H9 (cell line): ENCODE results near the gene SCNN1B. TPM values are rescaled to one million over a fixed set of nuclear protein-coding genes. Genes with fewer than 3 reads are reported as not detected.

Source experiments
- DNase-seq: peaks from one replicate; pipeline ENCODE4 v3.0.0-alpha.2; 2017
- H2AFZ ChIP-seq: one replicate; pipeline ENCODE4 v1.6.1; 2013; ENCODE audit warnings: mild to moderate bottlenecking, low read length, control low read depth, moderate library complexity
- H2AK5ac ChIP-seq: 2 replicates; pipeline ENCODE4 v1.6.1; 2013; ENCODE audit warnings: low read length, control low read depth, mixed read lengths; ENCODE audit not compliant: insufficient read length
- H2BK120ac ChIP-seq: one replicate; pipeline ENCODE4 v1.6.1; 2013; ENCODE audit warnings: low read depth, mild to moderate bottlenecking, low read length, control low read depth, inconsistent platforms; ENCODE audit not compliant: poor library complexity, severe bottlenecking
- H2BK12ac ChIP-seq: 2 replicates; pipeline ENCODE4 v1.6.1; 2013; ENCODE audit warnings: low read length, control low read depth, mixed read lengths, low read depth; ENCODE audit not compliant: insufficient read length
- H2BK15ac ChIP-seq: 2 replicates; pipeline ENCODE4 v1.6.1; 2013; ENCODE audit warnings: low read depth, low read length, control low read depth
- H2BK20ac ChIP-seq: one replicate; pipeline ENCODE4 v1.6.1; 2013; ENCODE audit warnings: low read depth, mild to moderate bottlenecking, low read length, control low read depth, inconsistent platforms; ENCODE audit not compliant: poor library complexity, severe bottlenecking
- H2BK5ac ChIP-seq: 2 replicates; pipeline ENCODE4 v1.6.1; 2013; ENCODE audit warnings: low read length, control low read depth, mixed read lengths; ENCODE audit not compliant: insufficient read length
- H3K14ac ChIP-seq: 2 replicates; pipeline ENCODE4 v1.6.1; 2013; ENCODE audit warnings: low read length, control low read depth; ENCODE audit not compliant: insufficient read depth
- H3K18ac ChIP-seq: 2 replicates; pipeline ENCODE4 v1.6.1; 2013; ENCODE audit warnings: low read depth, mild to moderate bottlenecking, mixed read lengths, low read length, control low read depth; ENCODE audit not compliant: insufficient read length
- H3K23ac ChIP-seq: 2 replicates; pipeline ENCODE4 v1.6.1; 2013; ENCODE audit warnings: low read length, control low read depth, mixed read lengths, low read depth; ENCODE audit not compliant: insufficient read length
- H3K23me2 ChIP-seq: 2 replicates; pipeline ENCODE4 v1.6.1; 2013; ENCODE audit warnings: low read depth, mild to moderate bottlenecking, mixed read lengths, low read length, control low read depth; ENCODE audit not compliant: insufficient read length, poor library complexity, severe bottlenecking
- H3K27ac ChIP-seq: 2 replicates; pipeline ENCODE4 v1.5.1; 2013; ENCODE audit warnings: low read length, control low read depth, mixed read lengths, low read depth; ENCODE audit not compliant: insufficient read length
- H3K27me3 ChIP-seq: 2 replicates; pipeline ENCODE4 v1.6.1; 2013; ENCODE audit warnings: low read length, control low read depth, inconsistent platforms; ENCODE audit not compliant: insufficient read depth
- H3K4ac ChIP-seq: 2 replicates; pipeline ENCODE4 v1.6.1; 2013; ENCODE audit warnings: low read depth, mild to moderate bottlenecking, control low read depth, inconsistent platforms, low read length, moderate library complexity
- H3K4me1 ChIP-seq: 2 replicates; pipeline ENCODE4 v1.6.1; 2013; ENCODE audit warnings: low read length, control low read depth, inconsistent platforms; ENCODE audit not compliant: insufficient read depth
- H3K4me2 ChIP-seq: 2 replicates; pipeline ENCODE4 v1.6.1; 2013; ENCODE audit warnings: low read length, control low read depth, mixed read lengths; ENCODE audit not compliant: insufficient read length, insufficient read depth
- H3K56ac ChIP-seq: 2 replicates; pipeline ENCODE4 v1.6.1; 2013; ENCODE audit warnings: low read depth, mild to moderate bottlenecking, mixed read lengths, low read length, control low read depth; ENCODE audit not compliant: insufficient read length
- H3K79me1 ChIP-seq: 2 replicates; pipeline ENCODE4 v1.6.1; 2013; ENCODE audit warnings: low read depth, mild to moderate bottlenecking, moderate library complexity, low read length, control low read depth, inconsistent platforms; ENCODE audit not compliant: insufficient read depth, poor library complexity, severe bottlenecking
- H3K79me2 ChIP-seq: 2 replicates; pipeline ENCODE4 v1.6.1; 2013; ENCODE audit warnings: low read length, control low read depth, inconsistent platforms; ENCODE audit not compliant: insufficient read depth
- H3K9ac ChIP-seq: 2 replicates; pipeline ENCODE4 v1.6.1; 2013; ENCODE audit warnings: low read length, control low read depth, mixed read lengths; ENCODE audit not compliant: insufficient read length; ENCODE audit errors: extremely low read depth
- H3K9me3 ChIP-seq: one replicate; pipeline ENCODE4 v1.6.1; 2013; ENCODE audit warnings: low read depth, low read length, inconsistent platforms; ENCODE audit not compliant: control insufficient read depth
- H3T11ph ChIP-seq: one replicate; pipeline ENCODE4 v1.6.1; 2013; ENCODE audit warnings: mild to moderate bottlenecking, low read length, control low read depth, inconsistent platforms
- H4K20me1 ChIP-seq: one replicate; pipeline ENCODE4 v1.6.1; 2013; ENCODE audit not compliant: control insufficient read depth, insufficient read length, insufficient read depth
- H4K5ac ChIP-seq: 2 replicates; pipeline ENCODE4 v1.6.1; 2013; ENCODE audit warnings: low read depth, mild to moderate bottlenecking, mixed read lengths, low read length, control low read depth; ENCODE audit not compliant: insufficient read length
- H4K8ac ChIP-seq: replicated peaks from 2 replicates; pipeline ENCODE4 v1.6.1; 2013; ENCODE audit warnings: low read length, control low read depth, mixed read lengths, low read depth; ENCODE audit not compliant: insufficient read length
- H4K91ac ChIP-seq: 2 replicates; pipeline ENCODE4 v1.6.1; 2013; ENCODE audit warnings: low read depth, mild to moderate bottlenecking, moderate library complexity, mixed read lengths, low read length, control low read depth; ENCODE audit not compliant: insufficient read length
- H3K27ac Mint-ChIP-seq, 3 experiments: 2 replicates in 2 of 3; 3 replicates in 1 of 3; pipeline ENCODE4 v1.8.0; 2020 to 2021; ENCODE audit warnings: mixed read lengths in 3 of 3, mild to moderate bottlenecking in 1 of 3, moderate library complexity in 1 of 3
- H3K27me3 Mint-ChIP-seq: 2 replicates; pipeline ENCODE4 v1.8.0; 2021; ENCODE audit warnings: low read depth, mild to moderate bottlenecking, moderate library complexity, mixed read lengths
- H3K36me3 Mint-ChIP-seq, 3 experiments: 2 replicates in 2 of 3; 3 replicates in 1 of 3; pipeline ENCODE4 v1.8.0; 2020 to 2021; ENCODE audit warnings: low read depth in 3 of 3, mixed read lengths in 3 of 3; ENCODE audit not compliant: insufficient read depth in 1 of 3
- H3K4me1 Mint-ChIP-seq, 2 experiments: 2 replicates each; pipeline ENCODE4 v1.8.0; 2020; ENCODE audit warnings: mixed read lengths in 2 of 2
- H3K4me3 Mint-ChIP-seq, 2 experiments: 2 replicates in 1 of 2; 3 replicates in 1 of 2; pipeline ENCODE4 v1.8.0; 2020 to 2021; ENCODE audit warnings: mild to moderate bottlenecking in 2 of 2, mixed read lengths in 2 of 2, moderate library complexity in 1 of 2
- H3K9me3 Mint-ChIP-seq, 2 experiments: 2 replicates in 1 of 2; 3 replicates in 1 of 2; pipeline ENCODE4 v1.8.0; 2020; ENCODE audit warnings: mild to moderate bottlenecking in 2 of 2, mixed read lengths in 2 of 2, moderate library complexity in 1 of 2
- WGBS: extraction: QIAGEN DNeasy Blood & Tissue Kit; methylation state at CpG from one replicate; pipeline ENCODE4 v1.1.7; 2013; ENCODE audit warnings: missing lambda C conversion rate, low lambda C conversion rate, mixed read lengths; ENCODE audit not compliant: insufficient read length; ENCODE audit errors: extremely low coverage; 5-methylcytosine and 5-hydroxymethylcytosine counted together
- total RNA-seq: library from RNA; stranded (reverse); gene quantifications from 2 replicates; pipeline ENCODE4 v1.2.1, GENCODE V29; 2021
- TF ChIP-seq, protein P1 (sequence below): fragments of 200-600 bp; sonication (generic); conservative IDR thresholded peaks from 3 replicates; pipeline ENCODE4 v1.8.0; 2021; ENCODE audit warnings: antibody characterized with exemption, mild to moderate bottlenecking

The SCNN1B gene
- total RNA-seq, 1 experiment from 2014 or later, result 0.11 TPM

DNA sequence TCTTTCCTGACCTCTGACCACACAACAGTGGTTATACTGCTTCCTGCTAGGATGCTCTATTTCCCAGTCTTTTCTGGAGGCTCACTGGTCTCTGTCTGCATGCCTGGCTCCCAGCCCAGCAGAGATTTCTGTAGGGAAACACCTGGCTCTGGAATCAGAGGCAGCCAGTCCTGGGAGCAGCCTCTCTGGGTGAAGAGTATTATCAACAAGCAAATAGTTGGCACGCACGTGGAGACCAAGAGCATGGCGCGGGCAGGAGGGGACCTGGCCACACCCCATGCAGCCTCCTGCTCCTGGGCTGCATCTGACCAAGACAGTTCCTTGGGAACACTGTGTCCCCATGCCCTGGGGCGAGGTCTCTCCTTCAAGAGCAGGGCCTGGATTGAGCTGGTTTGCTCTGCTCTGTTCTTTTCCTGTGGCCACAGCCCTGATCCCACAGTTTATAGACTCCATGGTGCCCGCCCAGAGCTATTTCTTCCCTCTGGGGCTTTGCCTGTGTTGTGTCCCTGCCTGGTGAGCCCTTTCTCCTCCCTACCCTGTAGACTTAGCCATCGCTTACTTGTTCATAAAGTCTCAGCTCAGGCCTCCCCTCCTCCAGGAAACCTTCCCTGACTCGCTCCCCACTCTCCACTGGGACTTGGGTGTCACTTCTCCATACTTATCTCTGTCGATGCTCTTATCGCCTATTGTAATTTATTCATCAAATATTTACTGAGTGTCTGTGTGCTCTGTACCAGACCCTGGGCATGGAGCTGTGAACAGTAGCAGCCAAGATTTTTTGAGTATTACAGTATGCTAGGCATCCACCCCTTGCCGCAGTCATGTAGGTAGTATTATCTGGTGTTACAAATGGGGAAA, 60.6 kb downstream of the SCNN1B start:
- Mint-ChIP-seq H3K36me3 (no peaks in the 10 kb centered on the region), H3K4me3 (no peak overlapping the region), H3K27ac (peak overlapping the region in 2 of 3 experiments; percentile 27 to 38; a peak in 1 of 7 replicates), H3K9me3 (no peaks in the 10 kb centered on the region), H3K27me3 (no peaks in the 10 kb centered on the region; the same call in 1 of the 2 replicates), H3K4me1 (peaks cover 9 to 11% of the 10 kb centered on the region in 2 experiments)
- no peak overlapping the region for H2BK20ac ChIP-seq
- H3K23ac ChIP-seq, result no peak overlapping the region
- no peak overlapping the region for H2BK120ac ChIP-seq
- H2BK5ac ChIP-seq, result no peak overlapping the region
- no peak overlapping the region for H3T11ph ChIP-seq
- no CpG with 5 or more reads among the region's 11 CpGs for WGBS
- H4K5ac ChIP-seq, result no peak overlapping the region
- no peak overlapping the region for H4K8ac ChIP-seq
- no peak for DNase-seq
- H3K79me1 ChIP-seq, result no peaks in the 10 kb centered on the region
- H3K4ac ChIP-seq, result no peak overlapping the region
- H3K23me2 ChIP-seq, result no peaks in the 10 kb centered on the region
- H3K56ac ChIP-seq, result no peak overlapping the region
- no peaks in the 10 kb centered on the region for H3K9me3 ChIP-seq
- peaks cover 2% of the 10 kb centered on the region; the same call in 1 of the 2 replicates for H3K4me1 ChIP-seq
- no peak overlapping the region for H3K18ac ChIP-seq
- no peak overlapping the region for H4K91ac ChIP-seq
- H3K79me2 ChIP-seq, result no peaks in the 10 kb centered on the region
- no peak overlapping the region for H2BK15ac ChIP-seq
- H3K27ac ChIP-seq, result no peak overlapping the region
- H4K20me1 ChIP-seq, result no peaks in the 10 kb centered on the region
- no peaks in the 10 kb centered on the region for H3K27me3 ChIP-seq
- no peak overlapping the region for H3K9ac ChIP-seq
- H2AFZ ChIP-seq, result no peak overlapping the region
- no peak overlapping the region for H2BK12ac ChIP-seq
- H3K14ac ChIP-seq, result no peak overlapping the region; the same call in 1 of the 2 replicates
- TF ChIP-seq, protein P1, sequence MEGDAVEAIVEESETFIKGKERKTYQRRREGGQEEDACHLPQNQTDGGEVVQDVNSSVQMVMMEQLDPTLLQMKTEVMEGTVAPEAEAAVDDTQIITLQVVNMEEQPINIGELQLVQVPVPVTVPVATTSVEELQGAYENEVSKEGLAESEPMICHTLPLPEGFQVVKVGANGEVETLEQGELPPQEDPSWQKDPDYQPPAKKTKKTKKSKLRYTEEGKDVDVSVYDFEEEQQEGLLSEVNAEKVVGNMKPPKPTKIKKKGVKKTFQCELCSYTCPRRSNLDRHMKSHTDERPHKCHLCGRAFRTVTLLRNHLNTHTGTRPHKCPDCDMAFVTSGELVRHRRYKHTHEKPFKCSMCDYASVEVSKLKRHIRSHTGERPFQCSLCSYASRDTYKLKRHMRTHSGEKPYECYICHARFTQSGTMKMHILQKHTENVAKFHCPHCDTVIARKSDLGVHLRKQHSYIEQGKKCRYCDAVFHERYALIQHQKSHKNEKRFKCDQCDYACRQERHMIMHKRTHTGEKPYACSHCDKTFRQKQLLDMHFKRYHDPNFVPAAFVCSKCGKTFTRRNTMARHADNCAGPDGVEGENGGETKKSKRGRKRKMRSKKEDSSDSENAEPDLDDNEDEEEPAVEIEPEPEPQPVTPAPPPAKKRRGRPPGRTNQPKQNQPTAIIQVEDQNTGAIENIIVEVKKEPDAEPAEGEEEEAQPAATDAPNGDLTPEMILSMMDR, result no peak
- no peak overlapping the region for H3K4me2 ChIP-seq
- H2AK5ac ChIP-seq, result no peak overlapping the region
